ENCODE results near the gene NR1D1. TPM values are rescaled to one million over a fixed set of nuclear protein-coding genes. Genes with fewer than 3 reads are reported as not detected.
A peak's percentile ranks its signal among the peaks of the same experiment; 100 is the strongest.

Gene NR1D1
- polyA plus RNA-seq, 1 of the 3 experiments (the other 2 are of a cell fraction) = 6.5 TPM

DNA sequence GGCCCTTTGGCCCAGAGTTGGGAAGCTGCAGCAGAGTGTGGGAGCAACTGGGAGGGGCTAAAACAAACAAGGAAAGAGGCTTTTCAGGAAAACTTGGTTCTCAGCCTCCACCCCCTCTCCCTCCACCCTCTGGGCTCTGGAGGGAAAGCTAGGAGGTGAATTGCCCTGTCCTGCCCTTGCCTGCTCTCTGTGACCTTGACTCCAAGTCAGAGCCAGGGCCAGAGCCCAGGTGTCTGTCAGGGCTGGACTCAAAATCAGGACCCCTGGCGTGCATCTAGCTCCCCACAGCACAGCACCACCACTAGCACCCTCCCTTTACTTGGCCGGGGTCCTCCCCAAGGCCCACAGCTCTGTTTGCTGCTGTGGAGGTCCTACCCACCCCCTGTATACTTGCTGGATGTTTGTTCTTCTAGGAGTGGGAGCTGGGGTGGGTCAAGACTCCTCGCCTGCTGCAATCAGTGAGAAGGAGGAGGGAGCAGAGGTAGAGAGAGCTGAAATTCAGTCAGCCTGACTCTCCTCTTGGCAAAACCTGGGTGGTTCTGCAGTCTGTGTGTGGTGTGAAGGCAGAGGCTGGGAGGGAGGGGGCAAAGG, 2.8 kb upstream of the NR1D1 start:
- POLR2A ChIA-PET = interaction anchor here (0.9 kb wide), 1 partner anchor 35 kb away, joined by 3 read pairs; no protein-coding TSS in a partner anchor
- Histone ChIP-seq H4K20me1 (ENCODE audit: insufficient read depth) (no peaks in the 10 kb centered on the region), H3K4me1 (ENCODE audit: control insufficient read depth in 1 of 2, insufficient read depth in 2 of 2, low read depth in 1 of 2, low read length in 1 of 2) (peaks cover 11 to 24% of the 10 kb centered on the region in 2 experiments; a peak in 1 of 4 replicates), H3K4me3 (ENCODE audit: low read depth in 2 of 2, low read length in 1 of 2) (no peak overlapping the region), H3K9me3 (no peaks in the 10 kb centered on the region), H3K36me3 (replicated peaks in 1 of 2; ENCODE audit: control insufficient read depth in 1 of 2, insufficient read depth in 2 of 2, low read length in 1 of 2) (no peaks in the 10 kb centered on the region), H3K4me2 (no peak overlapping the region), H3K9ac (no peak overlapping the region), H2AFZ (ENCODE audit: low read depth) (no peak overlapping the region), H3K9me2 (no peaks in the 10 kb centered on the region), H3K27me3 (ENCODE audit: insufficient read depth) (no peaks in the 10 kb centered on the region), H3K27ac (ENCODE audit: low read depth in 2 of 2, low read length in 1 of 2) (no peak overlapping the region), H3F3A (replicated peaks; ENCODE audit: insufficient read depth) (peaks cover 7% of the 10 kb centered on the region), H3K79me2 (ENCODE audit: insufficient read depth) (peaks cover 17% of the 10 kb centered on the region)
- CTCF ChIA-PET = interaction anchor here (0.6 to 12.5 kb wide), 7 partner anchors 8 to 158 kb away, joined by 3 to 98 read pairs (median 5); no protein-coding TSS in a partner anchor
- TF ChIP-seq RAD21 (IDR thresholded peaks at IDR 0.05; ENCODE audit: low read length) (no peak), RXRA (IDR thresholded peaks at IDR 0.05; ENCODE audit: borderline replicate concordance, low read depth) (no peak), GATA2 (CRISPR knock-in tag; IDR thresholded peaks at IDR 0.05) (no peak), USF1 (IDR thresholded peaks at IDR 0.05; ENCODE audit: borderline replicate concordance, low read depth) (no peak), EP300 (IDR thresholded peaks at IDR 0.05; ENCODE audit: borderline replicate concordance in 1 of 2, low read depth in 1 of 2, low read length in 1 of 2) (no peak), FOSL2 (IDR thresholded peaks at IDR 0.05; ENCODE audit: borderline replicate concordance, low read depth) (no peak)
- TF ChIP-seq, protein P1, sequence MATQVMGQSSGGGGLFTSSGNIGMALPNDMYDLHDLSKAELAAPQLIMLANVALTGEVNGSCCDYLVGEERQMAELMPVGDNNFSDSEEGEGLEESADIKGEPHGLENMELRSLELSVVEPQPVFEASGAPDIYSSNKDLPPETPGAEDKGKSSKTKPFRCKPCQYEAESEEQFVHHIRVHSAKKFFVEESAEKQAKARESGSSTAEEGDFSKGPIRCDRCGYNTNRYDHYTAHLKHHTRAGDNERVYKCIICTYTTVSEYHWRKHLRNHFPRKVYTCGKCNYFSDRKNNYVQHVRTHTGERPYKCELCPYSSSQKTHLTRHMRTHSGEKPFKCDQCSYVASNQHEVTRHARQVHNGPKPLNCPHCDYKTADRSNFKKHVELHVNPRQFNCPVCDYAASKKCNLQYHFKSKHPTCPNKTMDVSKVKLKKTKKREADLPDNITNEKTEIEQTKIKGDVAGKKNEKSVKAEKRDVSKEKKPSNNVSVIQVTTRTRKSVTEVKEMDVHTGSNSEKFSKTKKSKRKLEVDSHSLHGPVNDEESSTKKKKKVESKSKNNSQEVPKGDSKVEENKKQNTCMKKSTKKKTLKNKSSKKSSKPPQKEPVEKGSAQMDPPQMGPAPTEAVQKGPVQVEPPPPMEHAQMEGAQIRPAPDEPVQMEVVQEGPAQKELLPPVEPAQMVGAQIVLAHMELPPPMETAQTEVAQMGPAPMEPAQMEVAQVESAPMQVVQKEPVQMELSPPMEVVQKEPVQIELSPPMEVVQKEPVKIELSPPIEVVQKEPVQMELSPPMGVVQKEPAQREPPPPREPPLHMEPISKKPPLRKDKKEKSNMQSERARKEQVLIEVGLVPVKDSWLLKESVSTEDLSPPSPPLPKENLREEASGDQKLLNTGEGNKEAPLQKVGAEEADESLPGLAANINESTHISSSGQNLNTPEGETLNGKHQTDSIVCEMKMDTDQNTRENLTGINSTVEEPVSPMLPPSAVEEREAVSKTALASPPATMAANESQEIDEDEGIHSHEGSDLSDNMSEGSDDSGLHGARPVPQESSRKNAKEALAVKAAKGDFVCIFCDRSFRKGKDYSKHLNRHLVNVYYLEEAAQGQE (IDR thresholded peaks at IDR 0.05; ENCODE audit: low read depth, low read length) = no peak
- 83% methylated on average over 3 of the region's 3 CpGs for WGBS (ENCODE audit: low lambda C conversion rate)
- no peak for DNase-seq

GRCh38 chr17:40101367-40102210, 1.2 kb upstream of the NR1D1 start:
- Histone ChIP-seq H3K9ac (peak overlapping the region; percentile 99), H3K9me2 (no peaks in the 10 kb centered on the region), H3K27me3 (ENCODE audit: insufficient read depth) (no peaks in the 10 kb centered on the region), H3K4me1 (ENCODE audit: control insufficient read depth in 1 of 2, insufficient read depth in 2 of 2, low read depth in 1 of 2, low read length in 1 of 2) (peaks cover 14 to 28% of the 10 kb centered on the region in 2 experiments; a peak in 1 of 4 replicates), H2AFZ (ENCODE audit: low read depth) (no peak overlapping the region), H3K36me3 (replicated peaks in 1 of 2; ENCODE audit: control insufficient read depth in 1 of 2, insufficient read depth in 2 of 2, low read length in 1 of 2) (peaks cover 3 to 8% of the 10 kb centered on the region in 2 experiments), H3K4me2 (peak overlapping the region; percentile 96), H3F3A (replicated peaks; ENCODE audit: insufficient read depth) (peaks cover 7% of the 10 kb centered on the region), H4K20me1 (ENCODE audit: insufficient read depth) (0 out of 2 replicates have a peak, but pooled peaks cover 3% of the 10 kb centered on the region), H3K27ac (ENCODE audit: low read depth in 2 of 2, low read length in 1 of 2) (peak overlapping the region; percentile 70 to 95; a peak in 3 of 4 replicates), H3K79me2 (ENCODE audit: insufficient read depth) (peaks cover 31% of the 10 kb centered on the region), H3K4me3 (ENCODE audit: low read depth in 2 of 2, low read length in 1 of 2) (peak overlapping the region in 1 of 2 experiments; percentile 96; a peak in 3 of 4 replicates), H3K9me3 (no peaks in the 10 kb centered on the region)
- DNase-seq = no peak
- 81% methylated on average over 16 of the region's 16 CpGs for WGBS (ENCODE audit: low lambda C conversion rate)
- ChIA-PET CTCF (interaction anchor here (0.9 to 12.5 kb wide), 9 partner anchors 10 to 119 kb away, joined by 3 to 98 read pairs (median 9); partner anchors contain the start of gene THRA), POLR2A (interaction anchor here (0.9 to 3.3 kb wide), 4 partner anchors 8 to 39 kb away, joined by 3 to 25 read pairs (median 4); partner anchors contain the start of gene CASC3)
- TF ChIP-seq ELF1 (IDR thresholded peaks at IDR 0.05) (no peak), EZH2phosphoT487 (IDR thresholded peaks at IDR 0.05; ENCODE audit: borderline replicate concordance, low read depth) (no peak), TAF1 (IDR thresholded peaks at IDR 0.05; ENCODE audit: borderline replicate concordance, low read depth, low read length) (no peak), RXRA (IDR thresholded peaks at IDR 0.05; ENCODE audit: borderline replicate concordance, low read depth) (no peak), YY1 (IDR thresholded peaks at IDR 0.05; ENCODE audit: low read depth) (no peak), SMC3 (IDR thresholded peaks at IDR 0.05; ENCODE audit: low read depth, low read length) (no peak), NRF1 (IDR thresholded peaks at IDR 0.05; ENCODE audit: low read depth, low read length) (no peak), MEF2A (IDR thresholded peaks at IDR 0.05; ENCODE audit: borderline replicate concordance, low read depth) (no peak), EP300 (IDR thresholded peaks at IDR 0.05; ENCODE audit: borderline replicate concordance in 1 of 2, low read depth in 1 of 2, low read length in 1 of 2) (no peak), FOSL2 (IDR thresholded peaks at IDR 0.05; ENCODE audit: borderline replicate concordance, low read depth) (no peak), PBX3 (IDR thresholded peaks at IDR 0.05) (no peak)
- TF ChIP-seq, protein P2, sequence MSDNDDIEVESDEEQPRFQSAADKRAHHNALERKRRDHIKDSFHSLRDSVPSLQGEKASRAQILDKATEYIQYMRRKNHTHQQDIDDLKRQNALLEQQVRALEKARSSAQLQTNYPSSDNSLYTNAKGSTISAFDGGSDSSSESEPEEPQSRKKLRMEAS (IDR thresholded peaks at IDR 0.05; ENCODE audit: low read depth) = no peak
